Mammary epithelial cell (primary cell): ENCODE data around the gene JAKMIP3.

Experiments used
- CTCF ChIP-seq, 2 donors: IDR thresholded peaks in 1 of 2; conservative IDR thresholded peaks in 1 of 2; 2 replicates each; pipeline ENCODE4 v1.5.1; 2011 to 2012; ENCODE audit warnings: inconsistent platforms in 2 of 2, low read length in 2 of 2, mild to moderate bottlenecking in 2 of 2, control low read depth in 1 of 2, low read depth in 1 of 2; ENCODE audit not compliant: insufficient read depth in 1 of 2; ENCODE audit errors: extremely low read depth in 1 of 2
- EZH2 ChIP-seq: IDR thresholded peaks from 2 replicates; pipeline ENCODE4 v1.6.1; 2012; ENCODE audit warnings: low read length, inconsistent platforms, borderline replicate concordance

DNA sequence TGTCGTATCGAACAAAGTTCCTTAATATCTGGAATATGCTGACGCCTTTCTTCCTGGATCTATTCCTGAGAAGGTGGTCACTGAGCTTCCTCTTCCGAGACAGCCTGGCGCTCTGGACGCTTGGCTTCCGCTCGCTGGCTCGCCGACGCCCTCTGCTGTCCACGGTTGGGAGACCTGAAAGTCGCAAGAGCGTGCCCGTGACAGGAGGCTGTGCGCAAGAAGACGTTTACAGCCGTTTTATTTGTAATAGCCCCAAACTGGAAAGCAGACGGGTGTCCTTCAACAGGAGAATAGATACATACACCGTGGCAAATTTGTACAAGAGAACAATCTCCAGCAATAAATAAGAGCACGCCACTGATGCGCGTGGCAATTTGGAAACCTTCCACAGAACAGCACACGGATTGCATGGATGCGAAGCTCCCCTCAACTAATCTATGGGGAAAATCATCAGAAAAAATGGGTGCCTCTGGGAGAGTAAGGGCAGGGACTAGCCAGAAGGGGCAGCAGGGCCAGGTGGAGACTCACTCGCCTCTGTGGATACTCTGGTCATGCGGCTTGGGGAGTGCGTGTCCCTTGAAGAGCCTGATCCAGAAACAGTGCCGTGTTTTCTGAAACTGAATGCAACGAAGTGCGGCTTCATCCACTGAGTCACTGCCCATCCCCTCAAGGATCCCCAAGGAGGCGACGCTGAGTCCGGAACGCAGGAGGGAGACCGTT is 42.5 kb upstream of the JAKMIP3 start:
- TF ChIP-seq CTCF (conservative IDR thresholded peaks at IDR 0.05 in 1 of 2, IDR thresholded peaks at IDR 0.05 in 1 of 2; ENCODE audit: extremely low read depth in 1 of 2, insufficient read depth in 1 of 2, low read depth in 1 of 2, low read length in 2 of 2), result peak; percentile 69 to 92
- TF ChIP-seq EZH2, result no peak
